ENCODE data around the gene TXNL1. TPM values are rescaled to one million over a fixed set of nuclear protein-coding genes. Genes with fewer than 3 reads are reported as not detected.

Gene TXNL1
- total RNA-seq, 1 donor from 2014 or later, result 12.3 TPM

DNA sequence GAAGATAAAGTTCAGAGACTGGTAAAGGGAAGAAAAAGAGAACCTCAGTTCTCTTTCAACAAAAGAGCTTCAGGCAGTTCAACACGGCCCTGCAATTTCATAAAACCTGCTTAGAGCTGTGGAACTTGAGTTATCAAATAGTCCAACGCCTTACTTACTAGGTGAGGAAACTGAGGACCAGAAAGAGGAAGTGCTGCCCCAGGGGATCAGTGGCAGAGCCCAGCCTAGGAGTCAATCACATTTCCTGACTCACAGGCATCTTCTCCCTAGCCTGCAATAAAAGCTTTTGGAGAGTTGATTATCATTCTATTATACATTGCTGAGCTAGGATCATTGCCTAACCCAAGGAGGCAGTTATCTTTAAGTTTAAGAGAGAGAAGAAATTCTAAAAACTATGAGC lies 77.4 kb downstream of the TXNL1 start:
- Histone ChIP-seq H3K36me3 (no peaks in the 10 kb centered on the region), H3K27me3 (no peaks in the 10 kb centered on the region), H3K4me1 (no peaks in the 10 kb centered on the region), H3K9me3 (no peaks in the 10 kb centered on the region), H3K4me3 (no peak overlapping the region), H3K27ac (no peak overlapping the region)
- no peak for DNase-seq (ENCODE audit: low spot score in 2 of 2)
- intact Hi-C loops (cut with DNase I), result no loop called here
- TF ChIP-seq, protein P1, sequence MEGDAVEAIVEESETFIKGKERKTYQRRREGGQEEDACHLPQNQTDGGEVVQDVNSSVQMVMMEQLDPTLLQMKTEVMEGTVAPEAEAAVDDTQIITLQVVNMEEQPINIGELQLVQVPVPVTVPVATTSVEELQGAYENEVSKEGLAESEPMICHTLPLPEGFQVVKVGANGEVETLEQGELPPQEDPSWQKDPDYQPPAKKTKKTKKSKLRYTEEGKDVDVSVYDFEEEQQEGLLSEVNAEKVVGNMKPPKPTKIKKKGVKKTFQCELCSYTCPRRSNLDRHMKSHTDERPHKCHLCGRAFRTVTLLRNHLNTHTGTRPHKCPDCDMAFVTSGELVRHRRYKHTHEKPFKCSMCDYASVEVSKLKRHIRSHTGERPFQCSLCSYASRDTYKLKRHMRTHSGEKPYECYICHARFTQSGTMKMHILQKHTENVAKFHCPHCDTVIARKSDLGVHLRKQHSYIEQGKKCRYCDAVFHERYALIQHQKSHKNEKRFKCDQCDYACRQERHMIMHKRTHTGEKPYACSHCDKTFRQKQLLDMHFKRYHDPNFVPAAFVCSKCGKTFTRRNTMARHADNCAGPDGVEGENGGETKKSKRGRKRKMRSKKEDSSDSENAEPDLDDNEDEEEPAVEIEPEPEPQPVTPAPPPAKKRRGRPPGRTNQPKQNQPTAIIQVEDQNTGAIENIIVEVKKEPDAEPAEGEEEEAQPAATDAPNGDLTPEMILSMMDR (IDR thresholded peaks at IDR 0.05), result no peak

DNA sequence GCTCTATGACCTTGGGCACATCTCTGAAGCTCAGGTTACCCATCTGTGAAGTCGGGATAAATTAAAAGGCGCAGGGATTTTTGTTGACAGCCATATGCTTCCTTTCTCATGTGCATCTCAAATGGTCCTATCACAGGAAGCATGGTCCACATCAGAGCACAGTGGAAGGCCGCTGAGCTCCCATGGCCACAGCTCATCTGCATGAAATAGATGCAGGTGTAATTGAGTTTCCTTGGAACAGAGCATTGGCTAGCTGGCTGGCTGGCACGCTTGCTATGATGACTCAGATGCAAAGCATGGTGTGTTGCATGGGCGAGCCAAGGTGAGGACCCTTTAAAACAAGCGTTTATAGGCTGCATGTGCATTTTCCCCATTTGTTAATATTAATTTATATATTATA lies 79.3 kb downstream of the TXNL1 start:
- intact Hi-C loops (cut with DNase I), result no loop called here
- DNase-seq (ENCODE audit: low spot score in 2 of 2), result no peak
- no peaks in the 10 kb centered on the region for H3K4me1 ChIP-seq
- TF ChIP-seq, protein P1 (IDR thresholded peaks at IDR 0.05), result no peak
- H3K4me3 ChIP-seq, result no peak overlapping the region
- no peaks in the 10 kb centered on the region for H3K27me3 ChIP-seq
- no peak overlapping the region for H3K27ac ChIP-seq
- no peaks in the 10 kb centered on the region for H3K36me3 ChIP-seq
- H3K9me3 ChIP-seq, result no peaks in the 10 kb centered on the region

DNA sequence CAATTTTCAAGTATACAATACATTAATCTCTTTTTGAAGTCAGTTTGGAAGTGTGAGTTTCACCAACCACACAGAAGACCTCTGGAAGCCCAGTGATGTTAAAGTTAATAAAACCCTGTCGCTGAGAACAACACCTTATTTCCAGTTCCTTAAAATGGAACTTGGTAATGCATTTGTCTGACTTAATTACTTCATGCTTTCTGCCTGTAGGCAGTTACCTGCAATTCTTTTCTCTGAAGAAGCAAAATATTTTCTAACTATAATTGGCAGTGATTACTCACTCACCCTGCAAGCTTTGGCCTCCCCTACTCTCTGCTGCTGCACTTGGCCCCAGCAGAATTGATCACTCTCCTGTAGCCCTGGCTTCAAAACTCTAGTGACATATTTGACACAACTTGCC lies 81.5 kb downstream of the TXNL1 start:
- Histone ChIP-seq H3K27ac (no peak overlapping the region), H3K9me3 (no peaks in the 10 kb centered on the region), H3K4me3 (no peak overlapping the region), H3K27me3 (no peaks in the 10 kb centered on the region), H3K4me1 (no peaks in the 10 kb centered on the region), H3K36me3 (no peaks in the 10 kb centered on the region)
- TF ChIP-seq, protein P1 (IDR thresholded peaks at IDR 0.05), result no peak
- no peak for DNase-seq (ENCODE audit: low spot score in 2 of 2)
- intact Hi-C loops (cut with DNase I), result no loop called here

DNA sequence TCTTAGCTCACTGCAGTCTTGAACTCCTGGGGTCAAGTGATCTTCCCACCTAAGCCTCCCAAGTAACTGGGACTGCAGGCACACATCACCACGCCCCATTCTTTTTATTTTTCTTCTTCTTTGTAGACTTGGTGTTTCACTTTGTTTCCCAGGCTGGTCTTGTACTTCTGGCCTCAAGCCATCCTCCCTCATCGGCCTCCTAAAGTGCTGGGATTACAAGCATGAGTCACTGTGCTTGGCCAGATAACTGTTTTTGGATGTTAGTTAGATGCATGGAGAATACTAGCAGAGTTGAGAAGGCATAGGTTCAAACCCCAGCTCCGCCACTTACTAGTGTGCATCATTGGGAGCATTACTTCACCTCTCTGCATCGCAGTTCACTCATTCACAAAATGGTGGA lies 88.3 kb downstream of the TXNL1 start:
- H3K4me3 ChIP-seq, result no peak overlapping the region
- no peaks in the 10 kb centered on the region for H3K4me1 ChIP-seq
- no peaks in the 10 kb centered on the region for H3K36me3 ChIP-seq
- no peak for DNase-seq (ENCODE audit: low spot score in 2 of 2)
- no peak overlapping the region for H3K27ac ChIP-seq
- H3K27me3 ChIP-seq, result no peaks in the 10 kb centered on the region
- intact Hi-C loops (cut with DNase I), result no loop called here
- TF ChIP-seq, protein P1 (IDR thresholded peaks at IDR 0.05), result no peak
- no peaks in the 10 kb centered on the region for H3K9me3 ChIP-seq

Other genes starting within 250 kb of the TXNL1 start
- gene WDR7, start 12.8 kb upstream of the TXNL1 start, total RNA-seq, result 13.5 TPM

Measured in ascending aorta (tissue), 2 donors.